Neural cell (in vitro differentiated cells): ENCODE measurements around the gene NCF2. TPM values are rescaled to one million over a fixed set of nuclear protein-coding genes. Genes with fewer than 3 reads are reported as not detected.

Source experiments
- H2AFZ ChIP-seq: fragments of 200-600, 300-800 bp; sonication (generic), shearing (Covaris generic); 2 replicates; pipeline ENCODE4 v1.6.0; 2014; ENCODE audit warnings: low read depth, mild to moderate bottlenecking, antibody characterized with exemption, low read length, moderate library complexity
- H3F3A ChIP-seq: fragments of 200-600 bp; shearing (Covaris generic); 2 replicates; pipeline ENCODE4 v1.6.1; 2016; ENCODE audit warnings: mild to moderate bottlenecking, moderate library complexity, mixed read lengths, antibody characterized with exemption, low read length; ENCODE audit not compliant: insufficient read depth, poor library complexity, severe bottlenecking
- H3K27ac ChIP-seq: fragments of 200-600, 300-800 bp; sonication (generic), shearing (Covaris generic); 2 replicates; pipeline ENCODE4 v1.5.1; 2014; ENCODE audit warnings: mild to moderate bottlenecking, low read length, moderate library complexity
- H3K27me3 ChIP-seq: fragments of 300-800, 200-600 bp; sonication (generic), shearing (Covaris generic); 2 replicates; pipeline ENCODE4 v1.6.0; 2014; ENCODE audit warnings: mild to moderate bottlenecking, low read depth, low read length, moderate library complexity; ENCODE audit not compliant: insufficient read depth
- H3K36me3 ChIP-seq: fragments of 300-800, 200-600 bp; sonication (generic), shearing (Covaris generic); 2 replicates; pipeline ENCODE4 v1.5.1; 2014; ENCODE audit warnings: mild to moderate bottlenecking, antibody characterized with exemption, low read length, moderate library complexity; ENCODE audit not compliant: insufficient read depth
- H3K4me2 ChIP-seq: fragments of 300-800, 200-600 bp; sonication (generic), shearing (Covaris generic); 2 replicates; pipeline ENCODE4 v1.6.0; 2014; ENCODE audit warnings: mild to moderate bottlenecking, low read length
- H3K4me3 ChIP-seq: fragments of 300-800, 200-600 bp; sonication (generic), shearing (Covaris generic); 2 replicates; pipeline ENCODE4 v1.5.1; 2014; ENCODE audit warnings: mild to moderate bottlenecking, low read length, moderate library complexity
- H3K79me2 ChIP-seq: fragments of 200-600 bp; shearing (Covaris generic); replicated peaks from 2 replicates; pipeline ENCODE4 v1.6.0; 2014; ENCODE audit warnings: mild to moderate bottlenecking, low read length, moderate library complexity; ENCODE audit not compliant: insufficient read depth
- H3K9ac ChIP-seq: fragments of 300-800, 200-600 bp; sonication (generic), shearing (Covaris generic); 2 replicates; pipeline ENCODE4 v1.6.1; 2016; ENCODE audit warnings: mild to moderate bottlenecking, low read length, mixed read lengths
- H3K9me2 ChIP-seq: fragments of 200-600 bp; shearing (Covaris generic); 2 replicates; pipeline ENCODE4 v1.6.1; 2016; ENCODE audit warnings: mild to moderate bottlenecking, low read length, mixed read lengths; ENCODE audit not compliant: insufficient read depth
- H3K9me3 ChIP-seq: fragments of 200-600, 300-800 bp; sonication (generic), shearing (Covaris generic); 2 replicates; pipeline ENCODE4 v1.6.1; 2016; ENCODE audit warnings: mild to moderate bottlenecking, mixed run types, low read length, moderate library complexity, mixed read lengths
- H4K20me1 ChIP-seq: fragments of 200-600 bp; shearing (Covaris generic); 2 replicates; pipeline ENCODE4 v1.6.1; 2016; ENCODE audit warnings: mild to moderate bottlenecking, mixed run types; ENCODE audit not compliant: insufficient read depth
- CTCF ChIP-seq: fragments of 450-650 bp; IDR thresholded peaks from 2 replicates; pipeline ENCODE4 v1.5.1; 2014; ENCODE audit warnings: antibody characterized with exemption, mild to moderate bottlenecking, moderate library complexity; ENCODE audit not compliant: poor library complexity, severe bottlenecking
- EP300 ChIP-seq: fragments of 450-650 bp; conservative IDR thresholded peaks from 2 replicates; pipeline ENCODE4 v1.6.1; 2014; ENCODE audit warnings: antibody characterized with exemption, mild to moderate bottlenecking, moderate library complexity; ENCODE audit not compliant: poor library complexity, severe bottlenecking
- EZH2 ChIP-seq: fragments of 200-600, 300-800 bp; shearing (Covaris generic), sonication (generic); IDR thresholded peaks from 2 replicates; pipeline ENCODE4 v1.6.1; 2014; ENCODE audit warnings: antibody characterized with exemption, low read length, borderline replicate concordance, mild to moderate bottlenecking; ENCODE audit not compliant: insufficient read depth, poor library complexity, severe bottlenecking
- MXI1 ChIP-seq: fragments of 450-650 bp; conservative IDR thresholded peaks from 2 replicates; pipeline ENCODE4 v1.6.1; 2014; ENCODE audit warnings: antibody characterized with exemption, mild to moderate bottlenecking; ENCODE audit not compliant: poor library complexity, severe bottlenecking
- POLR2AphosphoS5 ChIP-seq: IDR thresholded peaks from 2 replicates; pipeline ENCODE4 v1.6.1; 2012
- RAD21 ChIP-seq: fragments of 450-650 bp; conservative IDR thresholded peaks from 2 replicates; pipeline ENCODE4 v1.6.1; 2014; ENCODE audit warnings: antibody characterized with exemption, mild to moderate bottlenecking, moderate library complexity
- REST ChIP-seq: IDR thresholded peaks from 2 replicates; pipeline ENCODE4 v1.6.1; 2012; ENCODE audit warnings: borderline replicate concordance
- SMC3 ChIP-seq: fragments of 450-650 bp; conservative IDR thresholded peaks from 2 replicates; pipeline ENCODE4 v1.6.1; 2014; ENCODE audit warnings: antibody characterized with exemption, mild to moderate bottlenecking, moderate library complexity; ENCODE audit not compliant: poor library complexity
- TAF1 ChIP-seq: IDR thresholded peaks from 2 replicates; pipeline ENCODE4 v1.6.1; 2012; ENCODE audit warnings: low read depth
- polyA plus RNA-seq: library from polyadenylated mRNA; depleted of rRNA; stranded (reverse); fragments of >200 nt; gene quantifications from 2 replicates; pipeline ENCODE4 v1.2.3, GENCODE V29; 2014

NCF2 gene
- polyA plus RNA-seq, 1 donor from 2014 or later, result not detected

GRCh38 chr1:183584147-183584546, 6.1 kb downstream of the NCF2 start:
- H2AFZ ChIP-seq, result no peak overlapping the region
- no peak overlapping the region for H3K4me3 ChIP-seq
- H3K9me2 ChIP-seq, result no peaks in the 10 kb centered on the region
- H3K9ac ChIP-seq, result no peak overlapping the region
- H3K9me3 ChIP-seq, result no peaks in the 10 kb centered on the region
- no peaks in the 10 kb centered on the region for H3K36me3 ChIP-seq
- TF ChIP-seq TAF1 (no peak), SMC3 (no peak), EZH2 (no peak), RAD21 (no peak)
- H3K27ac ChIP-seq, result no peak overlapping the region
- H3F3A ChIP-seq, result no peaks in the 10 kb centered on the region
- H3K79me2 ChIP-seq, result no peaks in the 10 kb centered on the region
- no peak overlapping the region for H3K4me2 ChIP-seq
- H3K27me3 ChIP-seq, result no peaks in the 10 kb centered on the region
- H4K20me1 ChIP-seq, result no peaks in the 10 kb centered on the region

GRCh38 chr1:183583466-183583865, 6.8 kb downstream of the NCF2 start:
- no peaks in the 10 kb centered on the region for H4K20me1 ChIP-seq
- TF ChIP-seq REST, result no peak
- H3F3A ChIP-seq, result no peaks in the 10 kb centered on the region
- H3K27me3 ChIP-seq, result no peaks in the 10 kb centered on the region
- H3K4me2 ChIP-seq, result no peak overlapping the region
- no peak overlapping the region for H3K4me3 ChIP-seq
- no peak overlapping the region for H3K9ac ChIP-seq
- no peaks in the 10 kb centered on the region for H3K9me3 ChIP-seq
- no peaks in the 10 kb centered on the region for H3K36me3 ChIP-seq
- no peaks in the 10 kb centered on the region for H3K9me2 ChIP-seq
- no peak overlapping the region for H3K27ac ChIP-seq
- no peak overlapping the region for H2AFZ ChIP-seq
- H3K79me2 ChIP-seq, result no peaks in the 10 kb centered on the region

- no peak overlapping the region for H2AFZ ChIP-seq
- no peaks in the 10 kb centered on the region for H3F3A ChIP-seq
- no peaks in the 10 kb centered on the region for H3K79me2 ChIP-seq
- H3K9me2 ChIP-seq, result no peaks in the 10 kb centered on the region
- H3K4me2 ChIP-seq, result no peak overlapping the region
- no peaks in the 10 kb centered on the region for H3K36me3 ChIP-seq
- H3K9me3 ChIP-seq, result no peaks in the 10 kb centered on the region
- H3K27me3 ChIP-seq, result no peaks in the 10 kb centered on the region
- no peak overlapping the region for H3K9ac ChIP-seq
- no peak for TF ChIP-seq EZH2
- no peak for TF ChIP-seq TAF1
- TF ChIP-seq MXI1, result no peak
- TF ChIP-seq REST, result no peak
- TF ChIP-seq SMC3, result no peak
- no peak for TF ChIP-seq CTCF
- no peak for TF ChIP-seq POLR2AphosphoS5
- TF ChIP-seq EP300, result no peak
- no peak for TF ChIP-seq RAD21
- no peak overlapping the region for H3K27ac ChIP-seq
- no peaks in the 10 kb centered on the region for H4K20me1 ChIP-seq
- no peak overlapping the region for H3K4me3 ChIP-seq
Observed at GRCh38 chr1:183582021-183582713, 8.1 kb downstream of the NCF2 start.
